SHP77 (cell line): ENCODE measurements around the gene SKI.
A peak's percentile ranks its signal among the peaks of the same experiment; 100 is the strongest.

Experiments
- DNase-seq, 2 experiments: peaks; one replicate each; lab custom pipeline; 2025; lab: John Stamatoyannopoulos, UW

SKI gene

DNA sequence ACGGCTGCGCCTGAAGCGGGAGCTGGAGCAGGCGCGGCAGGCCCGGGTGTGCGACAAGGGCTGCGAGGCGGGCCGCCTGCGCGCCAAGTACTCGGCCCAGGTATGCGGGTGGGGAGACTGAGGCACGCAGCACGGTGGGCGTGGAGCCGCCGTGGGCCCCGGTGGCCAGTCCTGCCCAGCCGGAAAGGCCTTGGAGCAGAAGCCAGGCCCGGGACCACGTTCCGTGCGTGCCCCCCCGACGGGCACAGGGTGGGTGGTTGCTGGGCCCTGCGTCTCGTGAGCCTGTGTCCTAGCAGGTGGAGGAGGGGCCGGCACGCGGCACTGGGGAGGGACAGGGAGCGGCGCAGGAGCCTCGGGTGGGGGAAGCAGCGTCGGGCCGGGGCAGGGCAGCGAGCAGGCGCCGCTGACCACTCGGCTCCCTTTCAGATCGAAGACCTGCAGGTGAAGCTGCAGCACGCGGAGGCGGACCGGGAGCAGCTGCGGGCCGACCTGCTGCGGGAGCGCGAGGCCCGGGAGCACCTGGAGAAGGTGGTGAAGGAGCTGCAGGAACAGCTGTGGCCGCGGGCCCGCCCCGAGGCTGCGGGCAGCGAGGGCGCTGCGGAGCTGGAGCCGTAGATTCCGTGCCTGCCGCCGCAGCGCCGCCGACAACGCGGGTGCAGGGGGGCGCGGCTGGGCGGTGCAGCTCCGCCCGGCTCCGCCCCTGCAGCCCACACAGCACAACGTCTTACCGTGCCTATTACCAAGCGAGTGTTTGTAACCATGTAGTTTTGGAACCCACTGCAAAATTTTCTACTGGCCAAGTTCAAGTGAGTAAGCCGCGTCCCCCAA is 78.2 kb downstream of the SKI start:
- DNase-seq: no peak

DNA sequence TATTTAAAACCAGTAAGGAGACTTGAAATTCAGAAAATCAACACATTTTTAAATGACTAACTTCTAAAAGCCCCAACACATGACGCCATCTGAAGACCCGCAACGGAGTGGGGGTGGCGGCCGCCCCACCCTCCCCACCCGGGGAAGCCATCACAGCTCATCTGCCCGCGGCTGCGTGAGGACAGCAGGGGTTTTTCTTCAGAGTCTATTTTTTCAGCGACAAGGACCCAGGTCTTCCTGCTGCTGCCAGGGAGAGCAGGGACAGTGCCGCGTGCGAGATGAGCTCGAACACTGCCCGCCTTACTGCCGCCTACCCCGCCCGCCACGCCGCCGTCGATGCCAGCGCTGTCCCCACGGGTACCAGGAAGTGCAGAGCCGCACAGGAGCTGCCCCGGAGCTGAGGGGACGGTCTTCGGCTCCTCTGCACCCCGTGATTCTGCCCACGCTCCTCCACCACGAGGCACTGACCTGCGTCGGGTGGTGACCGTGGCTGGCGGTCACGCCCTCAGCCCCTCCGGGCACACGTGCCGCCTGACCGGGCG is 79.0 kb downstream of the SKI start:
- DNase-seq: no peak

DNA sequence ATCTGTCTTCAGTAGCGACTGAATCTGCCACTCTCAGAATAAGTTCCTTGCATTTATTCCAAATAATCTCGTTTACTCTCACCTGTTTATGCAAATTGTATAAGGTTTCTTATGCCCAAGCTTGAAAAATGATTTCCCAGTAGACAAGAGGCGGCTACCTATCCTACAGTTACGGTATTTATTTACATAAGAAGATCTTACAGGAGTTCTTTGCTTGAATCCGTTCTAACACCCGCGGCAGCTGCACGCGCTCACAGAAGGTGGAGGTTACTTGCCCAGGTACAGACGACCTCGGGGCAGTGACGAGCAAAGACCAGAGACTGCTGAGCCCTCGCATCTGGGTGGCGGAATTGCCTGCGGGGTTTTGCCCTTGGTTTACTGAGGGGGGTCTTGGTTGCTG is 79.9 kb downstream of the SKI start:
- DNase-seq: no peak

DNA sequence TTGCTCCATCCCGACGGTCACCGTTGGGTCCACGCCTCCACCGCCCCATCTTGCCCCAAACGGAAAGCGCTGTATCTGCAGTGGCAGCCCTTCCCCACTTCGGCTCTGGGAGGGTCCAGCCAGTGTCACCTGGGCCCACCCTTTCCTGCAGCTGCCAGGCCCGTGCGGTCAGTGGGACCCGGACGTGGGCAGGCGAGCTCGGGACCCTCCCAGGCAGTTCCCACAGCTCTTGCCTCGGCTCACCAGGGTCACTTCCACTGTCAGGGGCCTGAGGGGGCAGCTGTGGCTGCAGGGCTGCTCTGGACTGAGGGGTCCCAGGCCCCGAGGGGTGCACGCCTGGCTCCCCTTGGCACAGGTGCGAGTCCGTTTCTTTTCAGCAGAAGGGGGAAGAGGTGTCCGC is 80.7 kb downstream of the SKI start:
- DNase-seq: no peak

DNA sequence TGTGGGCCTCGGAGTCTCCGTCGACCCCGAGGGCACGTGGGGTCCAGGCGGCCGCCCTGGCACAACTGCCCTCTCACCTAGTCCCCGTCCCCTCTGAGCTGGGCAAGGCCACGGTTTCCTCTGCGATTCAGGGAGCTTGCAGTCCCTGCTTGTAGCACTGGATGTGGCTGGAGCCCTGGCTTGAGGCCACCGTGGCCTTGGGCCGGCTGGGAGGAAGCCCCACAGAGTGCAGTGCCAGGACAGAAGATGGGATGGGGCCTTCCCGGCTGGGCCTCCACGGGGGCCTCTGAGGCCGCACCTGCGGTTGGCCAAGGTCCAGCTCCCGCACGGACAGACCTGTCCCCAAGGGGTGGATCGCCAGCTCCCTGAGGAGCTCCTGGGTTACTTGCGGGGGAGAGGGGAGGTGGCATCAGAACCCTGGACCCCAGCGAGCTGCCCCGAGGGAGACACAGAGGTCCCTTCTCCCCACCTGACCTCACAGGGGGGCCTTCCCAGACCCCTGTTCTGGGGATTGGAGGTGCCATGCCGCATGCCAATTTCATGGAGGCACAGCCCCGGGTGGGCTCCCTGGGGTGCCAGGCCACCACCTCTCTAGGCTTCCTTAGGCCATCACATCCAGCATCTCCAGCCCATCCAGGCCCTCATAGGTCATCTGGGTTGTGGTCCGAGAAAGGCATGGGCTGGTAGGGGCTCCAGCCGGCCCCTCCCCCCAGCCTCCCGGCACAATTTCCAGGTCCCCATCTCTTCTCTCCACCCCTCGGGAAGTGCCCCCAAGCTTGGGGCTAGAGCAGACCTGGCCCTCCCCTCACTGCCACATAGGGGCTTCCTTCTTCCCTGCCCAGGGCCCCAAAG is 82.4 kb downstream of the SKI start:
- no peak for DNase-seq

DNA sequence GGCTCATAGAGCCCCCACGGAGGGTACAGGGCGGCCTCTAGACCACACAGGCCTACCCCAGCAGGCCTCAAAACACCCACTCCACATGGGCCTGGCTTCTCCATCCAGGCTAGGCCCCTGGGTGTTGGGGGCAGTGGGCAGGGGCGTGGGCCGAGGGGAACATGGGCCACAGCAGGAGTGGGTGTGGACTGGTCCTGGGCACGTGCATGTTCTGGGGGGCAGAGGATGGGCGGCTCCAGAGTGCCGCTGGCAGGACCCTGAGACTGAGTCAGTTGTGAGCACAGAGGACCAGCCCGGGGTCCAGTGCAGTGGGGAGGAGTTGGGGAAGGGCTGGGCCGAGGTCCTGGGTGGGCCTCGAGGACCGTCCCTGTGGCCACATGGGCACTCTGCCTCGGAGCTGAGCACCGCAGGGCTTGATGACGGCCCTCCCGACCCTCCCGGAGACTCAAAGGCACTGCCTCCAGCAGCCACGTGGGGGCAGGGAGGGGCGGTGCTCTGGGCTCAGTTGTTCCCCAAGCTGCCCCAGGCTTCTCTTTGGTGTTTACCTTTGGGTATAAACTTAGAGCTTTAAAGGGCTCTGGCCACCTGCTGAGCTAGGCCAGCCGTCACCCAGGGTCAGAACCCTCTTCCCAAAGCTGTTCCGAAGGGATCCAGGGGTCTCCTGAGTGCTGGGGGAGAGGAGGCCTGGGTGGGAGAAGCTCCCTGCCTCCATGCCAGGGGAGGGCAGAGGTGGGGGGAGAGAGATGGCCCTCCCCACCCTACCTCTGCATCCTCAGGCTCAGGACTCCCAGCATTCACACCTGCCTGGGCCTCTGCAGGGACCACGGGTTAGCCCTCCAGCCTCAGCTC is 83.3 kb downstream of the SKI start:
- peak; percentile 70 to 75 for DNase-seq

DNA sequence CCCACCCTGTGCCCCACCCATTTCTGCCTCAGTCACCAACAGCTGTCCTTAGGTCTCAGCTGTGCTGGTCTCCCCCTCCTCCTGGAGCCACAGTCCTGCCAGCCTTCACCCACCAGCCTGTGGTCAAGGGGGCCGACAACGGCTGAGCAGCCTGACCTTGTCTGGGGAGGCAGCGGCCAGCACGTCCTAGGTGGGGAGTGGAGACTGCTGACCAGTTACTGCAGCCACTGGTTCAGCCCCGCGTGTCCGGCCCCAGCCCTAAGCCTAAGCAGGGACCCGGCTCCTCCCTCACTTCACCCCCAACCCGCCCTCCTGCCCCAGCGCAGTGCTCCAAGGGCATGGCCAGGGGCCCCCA is 84.0 kb downstream of the SKI start:
- no peak for DNase-seq

DNA sequence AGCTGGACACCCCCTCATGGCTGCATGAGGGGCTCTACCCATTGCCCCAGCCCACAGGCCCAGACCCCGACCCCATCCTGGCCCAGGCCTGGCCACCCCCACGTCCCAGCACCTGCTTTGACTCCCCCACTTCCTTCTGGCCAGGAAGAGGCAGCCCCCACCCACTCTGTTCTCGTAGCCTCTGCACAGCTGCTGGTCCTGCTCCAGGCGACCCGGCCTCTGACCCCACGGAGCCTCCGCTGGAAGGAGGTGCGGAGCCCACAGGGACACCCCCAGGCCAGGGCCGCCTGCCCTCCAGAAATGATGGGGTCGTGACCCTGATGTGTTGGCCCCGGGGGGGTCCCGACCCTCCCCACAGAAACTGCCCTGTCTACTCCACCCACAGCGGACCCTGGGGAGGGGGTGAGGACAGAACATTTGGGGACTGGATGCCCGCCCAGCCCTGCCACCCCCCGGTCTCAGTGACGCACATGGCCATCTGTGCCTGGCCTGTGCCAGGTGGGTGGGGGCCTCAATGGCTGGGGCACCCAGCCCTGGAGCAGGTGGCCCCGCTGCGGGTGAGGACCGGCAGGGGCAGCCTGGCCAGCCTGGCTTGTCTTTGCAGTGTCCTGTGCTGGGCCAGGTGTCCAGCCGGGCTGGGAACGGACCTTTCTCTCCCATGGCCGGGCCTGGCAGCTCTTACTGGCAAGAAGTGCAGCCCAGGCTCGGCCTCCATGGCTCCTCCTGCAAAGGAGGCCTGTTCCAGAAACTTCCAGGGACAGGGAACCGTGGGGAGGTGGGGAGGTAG is 84.6 kb downstream of the SKI start:
- peak in 1 of 2 experiments; percentile 70 for DNase-seq

DNA sequence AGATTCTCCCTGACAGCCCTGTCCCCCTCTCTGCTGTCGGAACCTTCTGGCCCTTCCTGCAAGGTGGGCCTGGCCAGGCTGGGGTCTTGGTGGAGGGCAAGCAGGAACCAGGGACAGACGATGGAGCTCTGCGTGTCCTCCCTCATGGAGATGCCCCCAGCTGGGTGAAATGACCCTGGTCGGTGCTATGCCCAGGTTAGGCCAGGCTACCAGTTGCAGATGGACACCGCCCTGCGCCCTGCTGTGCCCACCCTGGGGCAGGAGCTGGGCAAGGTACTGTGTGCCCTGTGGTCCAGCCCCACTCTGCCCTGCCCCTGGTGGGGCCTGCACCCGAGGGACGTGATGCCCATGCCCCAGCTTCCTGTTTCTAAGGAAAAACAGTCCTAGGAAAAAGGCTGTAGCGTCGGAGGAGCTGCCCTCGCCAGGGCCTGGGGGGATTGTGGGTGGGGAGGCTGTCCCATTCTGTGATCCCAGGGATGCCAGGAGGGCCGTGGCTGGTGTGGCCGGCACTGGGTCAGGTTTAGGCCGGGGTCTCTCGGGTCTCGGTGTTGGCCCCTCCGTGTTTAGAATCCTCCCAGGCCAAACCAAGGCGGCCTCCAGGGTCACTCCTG is 85.6 kb downstream of the SKI start:
- no peak for DNase-seq

DNA sequence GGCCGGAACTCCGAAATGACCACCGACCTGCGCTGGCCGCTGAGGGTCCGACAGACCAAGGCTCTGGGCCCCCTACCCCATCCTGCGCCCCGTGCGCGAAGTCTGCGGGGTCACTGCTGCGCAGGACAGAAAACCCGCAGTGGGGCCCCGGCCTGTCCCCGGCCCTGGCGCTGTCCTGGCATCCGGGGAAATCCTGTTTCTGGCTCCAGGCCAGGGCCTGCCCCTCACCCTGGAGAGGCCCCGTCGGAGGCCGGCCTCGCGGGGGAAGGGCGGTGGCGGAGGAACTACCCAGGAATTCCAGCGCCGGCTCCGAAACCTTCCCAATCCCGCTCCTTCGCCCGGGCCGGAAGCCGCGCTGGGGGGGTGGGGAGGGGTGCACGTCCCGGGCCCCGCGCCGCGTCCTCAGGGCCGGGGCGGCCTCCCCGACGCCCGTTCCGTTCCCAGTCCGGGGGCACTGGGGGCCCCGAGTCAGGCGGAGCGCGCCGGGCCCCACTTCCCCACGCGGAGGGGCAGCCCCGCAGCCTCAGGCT is 86.2 kb downstream of the SKI start:
- DNase-seq: no peak

DNA sequence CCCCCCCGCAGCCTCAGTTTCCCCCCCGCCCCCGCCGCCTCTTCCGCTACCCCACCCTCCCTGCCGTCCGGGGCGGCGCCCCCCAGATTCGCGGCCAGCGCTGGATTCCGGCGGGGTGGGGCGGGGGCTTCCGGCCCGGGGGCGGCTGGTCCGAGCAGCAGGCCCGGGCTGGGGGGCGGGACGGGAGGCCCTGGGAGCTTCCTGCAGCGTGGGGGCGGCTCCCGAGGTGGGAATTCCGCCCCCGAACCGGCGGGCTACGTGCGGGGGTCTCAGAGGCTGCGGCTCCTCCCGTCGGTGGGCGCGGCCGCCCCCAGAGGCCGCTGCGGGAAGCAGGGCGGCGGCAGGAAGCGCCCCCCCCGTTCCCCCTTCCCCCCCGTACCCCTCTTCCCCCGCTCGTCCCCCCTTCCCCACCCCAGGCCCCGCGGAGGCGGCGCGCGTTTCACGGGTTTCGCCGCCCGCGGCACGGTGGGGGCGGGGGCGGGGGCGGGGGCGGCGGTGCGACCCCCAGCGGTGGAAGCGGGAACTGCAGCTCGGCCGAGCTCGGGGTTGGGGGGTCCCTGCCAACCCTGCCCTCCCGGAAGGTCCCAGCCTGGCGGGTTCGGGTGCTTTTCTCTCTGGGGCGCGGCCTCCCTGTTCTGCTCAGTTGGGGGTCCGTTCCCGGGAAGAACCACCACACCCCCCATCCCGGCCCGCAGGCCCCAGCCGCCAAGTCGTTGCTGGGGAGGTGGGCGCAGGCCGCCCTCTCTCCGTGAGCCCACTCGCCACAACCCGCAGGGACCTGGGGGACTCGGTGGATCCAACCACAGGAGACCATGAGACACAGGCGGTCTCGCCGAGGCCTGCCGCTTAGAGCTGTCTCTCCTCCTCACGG is 86.9 kb downstream of the SKI start:
- DNase-seq: peak in 1 of 2 experiments; percentile 14

DNA sequence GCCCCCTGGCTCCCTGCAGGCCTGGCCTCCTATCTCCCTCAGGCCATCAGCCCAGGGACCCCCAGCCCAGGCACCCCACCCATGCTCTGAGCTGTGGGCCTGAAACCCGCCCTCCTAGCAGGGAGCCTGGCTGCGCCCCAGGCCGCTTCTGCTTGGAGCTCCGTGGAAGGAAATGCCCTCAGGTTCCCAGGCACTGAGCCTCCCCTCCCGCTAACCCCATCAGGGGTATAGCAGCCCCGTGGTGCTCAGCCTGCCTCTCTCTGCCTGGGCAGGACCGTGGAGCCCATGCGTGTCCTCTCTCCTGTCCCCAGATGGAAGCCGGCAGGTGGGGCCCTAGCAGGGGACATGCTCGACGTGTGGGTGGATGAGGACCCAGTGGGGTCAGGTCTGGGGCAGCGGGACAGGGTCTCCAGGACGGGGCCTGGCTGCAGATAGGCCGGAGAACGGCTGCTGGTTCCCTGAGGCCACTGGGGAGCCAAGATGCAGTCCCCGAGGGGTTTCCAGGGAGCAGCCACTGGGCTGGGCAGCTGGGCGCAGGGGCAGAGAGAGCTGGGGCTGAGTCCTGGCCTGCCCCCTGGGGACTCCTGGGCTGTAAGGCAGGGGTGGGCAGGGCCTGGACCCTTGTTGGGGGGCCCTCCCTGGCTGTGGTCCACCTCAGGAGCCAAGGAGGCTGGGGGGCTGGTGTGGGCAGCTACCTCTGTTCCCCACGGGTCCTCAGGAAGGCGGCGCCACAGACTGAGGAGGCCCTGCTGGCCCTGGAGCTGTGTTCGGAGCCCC is 87.7 kb downstream of the SKI start:
- no peak for DNase-seq

DNA sequence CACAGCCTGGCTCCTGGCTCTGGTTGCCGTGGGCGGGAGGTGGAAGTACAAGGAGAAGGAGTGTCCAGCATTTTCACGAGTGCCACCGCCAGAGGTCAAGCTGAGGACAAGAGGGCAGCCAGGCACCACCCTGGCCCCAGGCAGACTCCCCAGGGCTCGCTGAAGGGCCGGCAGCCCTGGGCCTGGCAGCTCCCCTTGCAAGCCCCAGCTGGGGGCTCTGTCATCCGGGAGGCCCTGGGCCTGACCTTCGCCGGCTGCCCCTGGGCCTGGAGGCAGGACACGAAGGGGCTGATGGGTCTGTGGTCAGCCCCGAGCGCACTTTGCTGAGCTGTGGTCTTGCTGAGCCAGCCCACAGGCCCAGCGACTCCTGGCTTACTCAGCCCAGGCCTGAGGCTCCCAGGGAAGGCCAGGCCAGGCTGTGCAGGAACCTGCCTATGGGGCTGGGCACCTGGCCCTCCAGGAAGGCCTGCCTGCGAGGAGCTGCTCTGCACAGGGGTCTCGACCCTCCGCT is 88.4 kb downstream of the SKI start:
- no peak for DNase-seq

DNA sequence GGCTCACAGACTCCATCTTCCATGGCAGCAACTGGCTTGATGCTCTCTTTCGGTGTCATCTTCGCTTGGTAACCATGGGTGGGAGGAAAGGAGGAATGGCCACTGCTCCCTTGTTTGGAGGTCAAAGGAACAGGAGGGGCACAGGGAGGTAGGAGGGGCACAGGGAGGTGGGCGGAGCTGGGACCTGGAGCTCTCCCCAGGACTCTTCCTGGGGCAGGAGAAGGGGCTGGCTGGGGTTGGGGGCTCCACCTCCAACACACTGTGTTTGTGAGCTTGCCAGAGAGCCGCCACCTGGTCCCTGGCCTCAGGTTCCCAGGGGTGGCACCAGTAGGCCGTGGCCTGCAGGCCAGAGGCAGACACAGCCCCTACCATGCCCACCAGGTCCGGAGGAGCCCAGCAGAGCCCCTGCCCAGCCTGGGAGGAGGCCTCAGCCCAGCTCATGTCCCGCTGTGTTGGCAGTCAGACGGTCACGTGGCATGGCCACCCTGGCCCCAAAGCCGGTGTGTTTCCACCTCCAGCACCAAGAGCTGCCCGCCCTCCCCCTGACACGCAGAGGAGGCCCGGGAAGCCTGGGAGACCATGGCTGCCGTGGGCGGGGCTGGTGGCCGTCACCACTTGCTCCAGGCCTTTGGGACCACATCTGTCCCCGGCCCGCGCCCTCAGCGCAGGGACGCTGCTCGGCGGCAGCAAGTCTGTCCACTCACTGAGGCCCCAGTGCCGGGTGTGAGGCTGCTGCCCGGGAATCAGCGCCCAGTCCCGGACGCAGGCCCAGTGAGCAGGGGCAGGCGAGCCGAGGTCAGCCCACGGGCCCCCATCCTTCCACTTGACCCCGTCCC is 89.3 kb downstream of the SKI start:
- DNase-seq: no peak

DNA sequence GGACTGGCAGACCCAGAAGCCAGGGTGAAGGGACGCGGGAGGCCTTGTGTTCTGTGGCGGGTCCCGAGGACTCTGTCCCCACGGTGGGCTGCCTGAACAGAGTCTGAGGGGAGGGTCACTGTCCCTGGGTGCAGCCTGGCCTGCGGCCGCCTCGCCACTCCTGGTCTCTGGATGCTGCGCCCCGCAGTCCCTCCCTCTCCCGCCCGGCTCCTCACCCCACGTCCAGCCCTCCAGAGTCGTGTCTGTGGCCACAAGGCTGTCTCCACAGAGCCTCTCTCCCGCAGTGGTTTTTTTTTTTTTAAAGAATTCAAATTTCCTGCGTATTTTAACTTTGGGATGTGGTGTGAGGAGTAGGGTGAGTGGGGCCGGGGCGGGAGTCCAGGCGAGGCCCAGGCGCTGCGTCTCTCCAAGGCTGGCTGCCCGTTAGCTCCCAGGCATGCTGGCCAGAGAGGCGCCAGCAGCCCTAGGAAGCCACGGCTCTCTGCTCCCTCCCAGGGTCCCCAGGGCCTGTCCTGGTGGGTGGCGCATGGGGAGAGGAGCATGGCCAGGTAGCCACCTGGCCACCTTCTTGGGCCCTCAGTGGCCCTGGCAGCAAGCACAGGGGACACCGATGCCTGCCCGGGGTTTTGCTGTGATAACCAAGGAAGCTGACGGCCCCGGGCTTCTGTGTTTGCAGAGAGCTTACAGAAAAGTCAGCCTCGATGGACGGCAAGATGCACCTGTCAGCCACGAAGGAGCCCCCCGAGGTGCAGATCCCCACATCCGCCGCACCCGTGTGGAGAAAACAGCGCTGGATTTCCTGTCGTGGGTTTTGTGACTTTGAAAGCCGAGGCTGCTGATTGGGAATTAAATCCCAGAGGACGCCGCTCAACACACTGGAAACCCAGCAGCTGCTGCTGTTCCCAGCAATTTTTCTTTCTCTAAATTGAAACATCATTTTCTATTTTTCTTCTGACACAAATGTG is 90.5 kb downstream of the SKI start:
- no peak for DNase-seq

DNA sequence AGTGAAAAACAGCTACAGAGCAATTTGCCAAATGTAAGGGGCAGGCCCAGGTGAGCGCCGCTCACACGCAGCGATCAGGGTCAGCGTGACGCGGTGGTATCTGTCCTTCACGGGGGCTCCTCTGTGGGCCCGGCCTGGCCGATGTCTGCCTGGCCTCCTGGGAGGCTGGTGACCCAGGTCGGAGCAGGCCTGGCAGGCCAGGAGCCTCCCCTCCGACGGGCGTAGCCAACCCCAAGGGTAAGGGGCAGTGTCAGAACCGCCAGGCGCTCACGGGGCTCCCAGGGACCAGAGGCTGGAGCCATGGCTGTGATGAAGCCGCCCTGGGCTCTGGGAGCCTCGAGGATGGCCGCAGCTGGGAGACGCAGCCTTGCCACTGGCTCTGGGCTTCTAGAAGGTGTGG is 91.2 kb downstream of the SKI start:
- DNase-seq: no peak

DNA sequence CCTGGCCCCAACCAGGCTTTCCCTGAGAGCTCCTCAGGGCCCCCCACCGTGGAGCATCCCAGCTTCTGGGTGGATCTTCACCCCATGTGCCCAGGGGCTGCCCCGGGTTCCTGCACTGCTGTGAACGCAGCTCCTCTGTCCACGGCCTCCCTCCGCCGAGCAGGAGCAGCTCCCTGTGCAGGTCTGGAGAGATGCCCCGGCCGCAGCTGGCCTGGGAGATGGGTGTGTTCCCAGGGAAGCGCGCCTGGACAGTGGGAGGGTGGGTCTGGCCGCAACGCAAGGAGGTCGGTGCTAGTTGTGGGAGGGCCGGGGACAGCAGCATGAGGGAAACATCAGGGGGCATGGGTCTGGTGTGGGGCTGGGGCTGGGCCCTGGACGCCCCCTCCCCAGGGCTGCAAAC is 91.9 kb downstream of the SKI start:
- no peak for DNase-seq
